ENCODE results near the gene SGSM2.

SGSM2 gene

DNA sequence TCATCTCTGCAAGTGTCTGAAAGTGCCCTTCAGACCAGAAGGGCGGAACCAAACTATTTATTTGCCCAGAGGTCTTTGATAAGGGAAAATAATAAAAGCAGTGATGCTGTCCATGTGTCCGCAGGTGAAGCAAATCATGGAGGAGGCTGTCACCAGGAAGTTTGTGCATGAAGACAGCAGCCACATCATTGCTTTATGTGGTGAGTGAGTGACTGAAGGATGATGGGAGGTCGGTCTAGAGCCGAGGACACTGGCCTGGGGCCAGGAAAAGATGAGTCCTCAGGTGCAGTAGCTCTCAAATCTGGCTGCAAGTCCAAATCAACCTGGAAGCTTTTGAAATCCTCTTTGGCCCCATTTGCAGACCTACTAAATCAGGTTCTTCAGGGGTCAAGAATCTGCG is 6.1 kb downstream of the SGSM2 start:
- Histone ChIP-seq H3K79me2 (ENCODE audit: control insufficient read depth, low read length) (peaks cover under 1% of the 10 kb centered on the region), H3K4me2 (ENCODE audit: low read length) (no peak overlapping the region), H3K27ac (ENCODE audit: low read depth, low read length) (no peak overlapping the region), H3K4me3 (ENCODE audit: low read length) (no peak overlapping the region), H3K9me3 (ENCODE audit: control insufficient read depth, insufficient read depth, low read length) (no peaks in the 10 kb centered on the region), H4K20me1 (ENCODE audit: control insufficient read depth, insufficient read depth, low read depth, low read length) (no peaks in the 10 kb centered on the region), H3K9me2 (replicated peaks; ENCODE audit: control insufficient read depth, low read length) (no peaks in the 10 kb centered on the region), H3K27me3 (ENCODE audit: control insufficient read depth, low read length) (no peaks in the 10 kb centered on the region), H3F3A (ENCODE audit: control insufficient read depth, insufficient read depth) (peaks cover under 1% of the 10 kb centered on the region; the same call in 1 of the 2 replicates), H3K36me3 (ENCODE audit: control insufficient read depth, low read length) (no peaks in the 10 kb centered on the region; the same call in 1 of the 2 replicates), H3K4me1 (ENCODE audit: control insufficient read depth, low read length) (peaks cover under 1% of the 10 kb centered on the region)
- TF ChIP-seq EZH2phosphoT487 (IDR thresholded peaks at IDR 0.05; ENCODE audit: borderline replicate concordance, low read length) = no peak
- no peak for TF ChIP-seq CTCF (IDR thresholded peaks at IDR 0.05; ENCODE audit: low read depth, low read length, poor library complexity, severe bottlenecking)

- Histone ChIP-seq H3F3A (ENCODE audit: control insufficient read depth, insufficient read depth) (no peaks in the 10 kb centered on the region), H3K27ac (ENCODE audit: low read depth, low read length) (no peak overlapping the region), H3K79me2 (ENCODE audit: control insufficient read depth, low read length) (no peaks in the 10 kb centered on the region), H3K4me1 (ENCODE audit: control insufficient read depth, low read length) (no peaks in the 10 kb centered on the region), H3K4me3 (ENCODE audit: low read length) (no peak overlapping the region), H3K9me3 (ENCODE audit: control insufficient read depth, insufficient read depth, low read length) (no peaks in the 10 kb centered on the region), H3K27me3 (ENCODE audit: control insufficient read depth, low read length) (no peaks in the 10 kb centered on the region), H3K36me3 (ENCODE audit: control insufficient read depth, low read length) (no peaks in the 10 kb centered on the region; the same call in 1 of the 2 replicates), H3K9me2 (replicated peaks; ENCODE audit: control insufficient read depth, low read length) (no peaks in the 10 kb centered on the region), H3K4me2 (ENCODE audit: low read length) (no peak overlapping the region), H4K20me1 (ENCODE audit: control insufficient read depth, insufficient read depth, low read depth, low read length) (no peaks in the 10 kb centered on the region)
- TF ChIP-seq EZH2phosphoT487 (IDR thresholded peaks at IDR 0.05; ENCODE audit: borderline replicate concordance, low read length) (no peak), CTCF (IDR thresholded peaks at IDR 0.05; ENCODE audit: low read depth, low read length, poor library complexity, severe bottlenecking) (no peak)
Observed at GRCh38 chr17:2344528-2344927, 7.2 kb downstream of the SGSM2 start.

DNA sequence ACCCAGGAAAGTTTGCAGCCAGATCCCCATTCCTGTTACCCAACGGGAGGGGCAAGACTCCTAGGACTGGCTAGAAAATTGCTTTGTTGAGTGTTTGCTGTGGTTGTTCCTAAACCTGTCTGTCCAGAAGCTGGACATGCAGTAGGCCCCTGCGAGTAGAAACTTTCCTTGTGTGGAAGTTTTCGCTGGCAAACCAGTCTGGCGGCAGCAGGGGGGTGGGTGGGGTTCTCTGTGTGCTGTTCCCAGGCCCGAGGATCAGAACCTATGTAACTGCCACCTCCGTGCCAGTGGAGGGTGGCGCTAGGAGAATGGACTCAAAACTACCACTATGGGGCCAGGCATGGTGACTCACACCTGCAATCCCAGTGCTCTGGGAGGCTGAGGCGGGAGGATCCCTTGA is 9.2 kb downstream of the SGSM2 start:
- no peak for TF ChIP-seq EZH2phosphoT487 (IDR thresholded peaks at IDR 0.05; ENCODE audit: borderline replicate concordance, low read length)
- H3K36me3 ChIP-seq (ENCODE audit: control insufficient read depth, low read length) = no peaks in the 10 kb centered on the region; the same call in 1 of the 2 replicates

DNA sequence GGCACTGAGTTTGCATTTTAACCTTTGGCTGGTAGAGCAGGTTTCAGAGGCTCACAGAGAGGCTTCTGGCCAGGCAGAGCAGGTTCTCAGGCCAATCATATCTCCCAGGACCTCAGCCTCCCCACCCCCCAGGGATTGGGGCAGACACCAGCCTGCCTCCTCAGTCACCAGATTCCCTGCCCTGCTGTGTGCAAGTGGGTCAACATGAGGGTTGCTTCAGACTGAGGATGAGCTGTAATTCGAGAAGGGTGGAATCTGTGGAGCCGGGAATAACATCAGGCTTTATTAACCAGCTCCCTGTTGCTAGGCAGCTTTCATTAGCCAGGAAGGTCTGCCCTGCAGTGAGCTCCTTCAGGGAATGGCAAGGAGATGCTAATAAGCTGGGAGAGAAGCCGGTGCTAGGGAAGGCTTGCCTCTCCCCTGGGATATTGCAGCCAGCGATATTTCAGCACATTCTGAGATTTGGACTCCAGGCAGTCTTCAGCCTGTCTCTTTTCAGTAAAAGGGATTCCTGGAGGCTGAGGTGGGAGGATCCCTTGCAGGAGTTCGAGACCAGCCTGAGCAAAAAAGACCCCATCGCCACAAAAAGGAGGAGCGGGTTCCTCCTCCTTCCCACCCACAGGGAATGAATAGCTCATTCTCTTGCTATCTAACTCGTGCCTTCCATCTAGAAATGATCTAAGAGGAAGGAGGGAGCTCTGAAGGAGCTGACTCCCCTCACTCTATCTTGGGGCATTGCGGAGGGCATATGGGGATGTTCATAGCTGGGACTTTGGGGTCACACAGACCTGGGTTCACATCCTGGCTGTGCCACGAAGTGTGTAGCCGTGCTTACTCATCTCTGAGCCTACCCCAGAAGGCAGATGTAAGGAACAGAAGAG is 10.7 kb downstream of the SGSM2 start:
- no peaks in the 10 kb centered on the region for H3K36me3 ChIP-seq (ENCODE audit: control insufficient read depth, low read length)
- no peaks in the 10 kb centered on the region for H3F3A ChIP-seq (ENCODE audit: control insufficient read depth, insufficient read depth)
- H3K4me3 ChIP-seq (ENCODE audit: low read length) = no peak overlapping the region
- H3K4me1 ChIP-seq (ENCODE audit: control insufficient read depth, low read length) = peaks cover under 1% of the 10 kb centered on the region; the same call in 1 of the 2 replicates
- no peak overlapping the region for H3K27ac ChIP-seq (ENCODE audit: low read depth, low read length)
- H4K20me1 ChIP-seq (ENCODE audit: control insufficient read depth, insufficient read depth, low read depth, low read length) = no peaks in the 10 kb centered on the region
- no peaks in the 10 kb centered on the region for H3K79me2 ChIP-seq (ENCODE audit: control insufficient read depth, low read length)
- TF ChIP-seq CTCF (IDR thresholded peaks at IDR 0.05; ENCODE audit: low read depth, low read length, poor library complexity, severe bottlenecking) (no peak), EZH2phosphoT487 (IDR thresholded peaks at IDR 0.05; ENCODE audit: borderline replicate concordance, low read length) (no peak)
- H3K4me2 ChIP-seq (ENCODE audit: low read length) = no peak overlapping the region
- H3K9me3 ChIP-seq (ENCODE audit: control insufficient read depth, insufficient read depth, low read length) = no peaks in the 10 kb centered on the region
- no peaks in the 10 kb centered on the region for H3K27me3 ChIP-seq (ENCODE audit: control insufficient read depth, low read length)
- no peaks in the 10 kb centered on the region for H3K9me2 ChIP-seq (replicated peaks; ENCODE audit: control insufficient read depth, low read length)

More for the DNA sequence above, 9.2 kb downstream of the SGSM2 start:
- Histone ChIP-seq H3K9me3 (ENCODE audit: control insufficient read depth, insufficient read depth, low read length) (no peaks in the 10 kb centered on the region), H4K20me1 (ENCODE audit: control insufficient read depth, insufficient read depth, low read depth, low read length) (no peaks in the 10 kb centered on the region), H3K4me3 (ENCODE audit: low read length) (no peak overlapping the region), H3K9me2 (replicated peaks; ENCODE audit: control insufficient read depth, low read length) (no peaks in the 10 kb centered on the region), H3K79me2 (ENCODE audit: control insufficient read depth, low read length) (no peaks in the 10 kb centered on the region), H3K4me1 (ENCODE audit: control insufficient read depth, low read length) (no peaks in the 10 kb centered on the region), H3F3A (ENCODE audit: control insufficient read depth, insufficient read depth) (no peaks in the 10 kb centered on the region), H3K27me3 (ENCODE audit: control insufficient read depth, low read length) (no peaks in the 10 kb centered on the region), H3K4me2 (ENCODE audit: low read length) (no peak overlapping the region), H3K27ac (ENCODE audit: low read depth, low read length) (no peak overlapping the region)
